ENCODE data around the gene SUCLG2. TPM values are rescaled to one million over a fixed set of nuclear protein-coding genes. Genes with fewer than 3 reads are reported as not detected.
"Not testable (repeated sequence)": the region's sequence is repeated elsewhere in the genome, so short reads cannot be mapped to it uniquely, and the experiment has no call there.

The SUCLG2 gene
- total RNA-seq, 4 donors from 2014 or later, result 38.7 to 42.9 (median 41.3) TPM

DNA sequence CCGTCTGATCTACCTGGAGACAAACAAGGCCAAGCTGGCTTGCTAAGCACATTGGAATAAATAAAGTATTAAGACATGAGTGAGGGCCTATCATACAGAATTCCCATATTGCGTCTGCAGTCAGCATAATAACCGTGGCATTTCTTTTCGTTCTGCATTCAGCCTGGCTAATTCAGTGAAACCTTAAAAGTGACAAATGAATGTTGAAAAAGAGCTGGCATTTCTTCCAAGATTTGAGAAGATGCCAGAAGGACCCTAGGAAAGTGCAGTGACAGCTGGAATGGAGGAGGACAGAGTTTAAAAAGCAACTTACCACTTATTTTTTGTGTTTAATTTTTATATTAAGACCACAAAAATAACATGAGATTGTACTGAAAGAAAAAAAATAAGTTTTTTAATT is 67.1 kb downstream of the SUCLG2 start:
- DNase-seq (ENCODE audit: low spot score in 2 of 2), result no peak
- no peak overlapping the region for H3K4me3 ChIP-seq (ENCODE audit: low read depth, poor library complexity, severe bottlenecking)
- no peak for TF ChIP-seq CTCF (IDR thresholded peaks at IDR 0.05)
- TF ChIP-seq POLR2A (IDR thresholded peaks at IDR 0.05), result no peak
- intact Hi-C loops (cut with DNase I; ENCODE audit: low total_unique reads), result no loop called here
- 85 to 92% methylated on average over 4 of the region's 4 CpGs for WGBS, 2 donors

- DNase-seq (ENCODE audit: low spot score in 2 of 2); H3K4me3 ChIP-seq (ENCODE audit: low read depth, poor library complexity, severe bottlenecking); intact Hi-C loops (cut with DNase I; ENCODE audit: low total_unique reads): not testable (repeated sequence)
- 94 to 95% methylated on average over 3 of the region's 3 CpGs for WGBS, 2 donors
These were observed 69.8 kb downstream of the SUCLG2 start for GRCh38 chr3:67584608-67585007.

DNA sequence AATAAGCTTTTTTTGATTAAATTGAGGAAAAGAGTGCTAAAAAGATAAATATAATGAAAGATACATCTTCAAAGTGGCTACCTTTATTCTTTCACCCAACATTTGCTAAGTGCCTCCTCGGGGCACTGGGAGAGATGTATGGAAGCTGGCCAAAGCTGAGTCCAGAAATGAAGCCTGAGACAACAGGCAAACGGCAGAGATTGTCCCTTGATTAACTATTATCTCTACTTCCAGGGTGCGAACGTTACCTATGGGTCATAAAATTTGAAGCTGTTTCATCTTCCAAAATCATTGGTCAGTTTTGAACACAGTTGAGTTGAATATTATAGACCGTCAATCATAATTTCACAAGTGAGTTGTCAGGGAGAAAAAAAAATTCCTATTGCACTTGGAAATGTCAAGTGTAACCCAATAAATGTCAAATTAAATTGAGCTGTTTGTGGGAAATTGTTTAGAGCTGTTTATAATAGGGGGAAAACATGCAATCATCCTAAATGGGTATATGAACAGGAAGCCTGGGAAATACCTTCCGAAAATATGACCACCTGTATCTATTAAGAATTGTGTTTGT is 73.9 kb downstream of the SUCLG2 start:
- WGBS, 2 donors, result 75 to 83% methylated on average over 6 of the region's 6 CpGs
- intact Hi-C loops (cut with DNase I; ENCODE audit: low total_unique reads), result no loop called here

GRCh38 chr3:67578416-67578815 is 76.0 kb downstream of the SUCLG2 start:
- 76 to 80% methylated on average over 5 of the region's 5 CpGs for WGBS, 2 donors
- no peak for DNase-seq (ENCODE audit: low spot score in 2 of 2)
- H3K4me3 ChIP-seq (ENCODE audit: low read depth, poor library complexity, severe bottlenecking), result no peak overlapping the region
- intact Hi-C loops (cut with DNase I; ENCODE audit: low total_unique reads), result no loop called here
- no peak for TF ChIP-seq POLR2A (IDR thresholded peaks at IDR 0.05)
- no peak for TF ChIP-seq CTCF (IDR thresholded peaks at IDR 0.05)

More for the DNA sequence above, 73.9 kb downstream of the SUCLG2 start:
- TF ChIP-seq CTCF (IDR thresholded peaks at IDR 0.05), result no peak
- no peak for TF ChIP-seq POLR2A (IDR thresholded peaks at IDR 0.05)
- no peak overlapping the region for H3K4me3 ChIP-seq (ENCODE audit: low read depth, poor library complexity, severe bottlenecking)
- no peak for DNase-seq (ENCODE audit: low spot score in 2 of 2)

GRCh38 chr3:67576441-67576840 is 78.0 kb downstream of the SUCLG2 start:
- WGBS, 2 donors, result 97 to 98% methylated on average over 3 of the region's 3 CpGs
- no peak for DNase-seq (ENCODE audit: low spot score in 2 of 2)
- no peak overlapping the region for H3K4me3 ChIP-seq (ENCODE audit: low read depth, poor library complexity, severe bottlenecking)
- TF ChIP-seq POLR2A (IDR thresholded peaks at IDR 0.05) (no peak), CTCF (IDR thresholded peaks at IDR 0.05) (no peak)
- intact Hi-C loops (cut with DNase I; ENCODE audit: low total_unique reads), result no loop called here

- TF ChIP-seq CTCF (IDR thresholded peaks at IDR 0.05) (no peak), POLR2A (IDR thresholded peaks at IDR 0.05) (no peak)
- WGBS, 2 donors, result 96% methylated on average over 3 of the region's 3 CpGs
- intact Hi-C loops (cut with DNase I; ENCODE audit: low total_unique reads), result no loop called here
- no peak overlapping the region for H3K4me3 ChIP-seq (ENCODE audit: low read depth, poor library complexity, severe bottlenecking)
- DNase-seq (ENCODE audit: low spot score in 2 of 2), result no peak
These were observed 85.1 kb downstream of the SUCLG2 start for GRCh38 chr3:67569324-67569723.
